Lower leg skin (tissue), 4 donors: ENCODE data around the gene PPM1E. TPM values are rescaled to one million over a fixed set of nuclear protein-coding genes. Genes with fewer than 3 reads are reported as not detected.
"Not testable (repeated sequence)": the region's sequence is repeated elsewhere in the genome, so short reads cannot be mapped to it uniquely, and the experiment has no call there.

ENCODE experiments used
- DNase-seq, 2 donors: peaks; one replicate each; pipeline ENCODE4 v3.0.0-alpha.2; 2019; ENCODE audit warnings: low spot score in 2 of 2
- H3K4me3 ChIP-seq: fragments of 200-600 bp; sonication (generic); 2 replicates; pipeline ENCODE4 v1.5.1; 2017; ENCODE audit warnings: mild to moderate bottlenecking, low read depth; ENCODE audit not compliant: poor library complexity, severe bottlenecking
- POLR2A ChIP-seq, 2 donors: fragments of 450-650 bp; IDR thresholded peaks; one replicate each; pipeline ENCODE4 v1.6.1; 2016 to 2017; ENCODE audit warnings: antibody characterized with exemption in 2 of 2, mild to moderate bottlenecking in 1 of 2, moderate library complexity in 1 of 2
- WGBS, 2 donors: methylation state at CpG; one replicate each; pipeline ENCODE4 v1.1.5; 2018; 5-methylcytosine and 5-hydroxymethylcytosine counted together
- intact Hi-C: fragments of 100-400 bp; cut with DNase I; formaldehyde crosslinking; loops from one replicate; pipeline ENCODE4 v1.15.0; 2023; ENCODE audit warnings: low total_unique reads
- total RNA-seq, 4 donors: library from RNA; depleted of rRNA; stranded (reverse); fragments of >200 nt; gene quantifications; one replicate each; pipeline ENCODE4 v1.1.0, GENCODE V29; 2016
- TF ChIP-seq, protein P1 (sequence below), 3 donors: fragments of 450-650 bp; IDR thresholded peaks; one replicate each; pipeline ENCODE4 v1.5.1; 2016; ENCODE audit warnings: antibody characterized with exemption in 3 of 3, mild to moderate bottlenecking in 3 of 3, moderate library complexity in 2 of 3

PPM1E gene
- total RNA-seq, 4 donors from 2014 or later: 0.06 to 0.21 (median 0.15) TPM; not detected in 1

DNA sequence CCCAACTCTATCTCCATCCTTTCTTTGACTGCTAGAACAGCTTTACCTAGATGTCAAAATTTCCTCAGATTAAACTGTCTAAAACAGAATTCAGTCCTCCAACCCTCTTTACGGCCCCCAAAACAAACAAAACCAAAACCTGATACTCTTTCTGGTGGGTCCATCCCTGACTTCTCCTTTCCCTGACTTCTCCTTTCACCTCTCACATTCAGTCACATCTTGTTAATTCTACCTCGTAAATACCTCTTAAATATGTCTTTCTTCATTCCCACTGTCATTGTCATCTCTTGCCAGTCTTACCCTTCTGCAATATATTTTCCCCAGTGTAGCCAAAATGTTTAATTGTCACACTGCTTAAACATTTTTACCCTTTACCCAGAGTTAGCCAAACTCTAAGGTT is 4.6 kb downstream of the PPM1E start:
- intact Hi-C loops: no loop called here

DNA sequence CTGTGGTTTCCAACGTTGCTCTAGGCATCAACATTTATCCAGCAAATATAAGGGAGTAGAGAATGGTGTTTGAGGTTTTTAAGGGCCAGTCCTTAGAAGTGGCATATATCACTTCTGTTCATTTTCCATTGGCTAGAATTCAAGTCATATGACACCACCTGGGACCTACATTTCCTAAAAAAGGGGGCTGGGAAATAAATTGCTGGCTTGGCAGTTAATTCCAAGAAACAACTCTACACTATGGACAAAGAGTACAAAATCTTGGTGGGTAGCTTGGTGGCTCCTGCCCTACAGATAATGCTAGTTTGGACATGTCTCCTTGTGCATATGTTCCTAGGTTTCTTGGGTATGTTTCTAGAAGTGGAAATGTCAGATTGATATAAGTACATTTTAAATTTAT is 7.6 kb downstream of the PPM1E start:
- DNase-seq: no peak
- 26 to 37% methylated on average over 1 of the region's 1 CpG for WGBS, 2 donors

More for the DNA sequence above, 4.6 kb downstream of the PPM1E start:
- TF ChIP-seq POLR2A (IDR thresholded peaks at IDR 0.05): no peak
- TF ChIP-seq, protein P1, sequence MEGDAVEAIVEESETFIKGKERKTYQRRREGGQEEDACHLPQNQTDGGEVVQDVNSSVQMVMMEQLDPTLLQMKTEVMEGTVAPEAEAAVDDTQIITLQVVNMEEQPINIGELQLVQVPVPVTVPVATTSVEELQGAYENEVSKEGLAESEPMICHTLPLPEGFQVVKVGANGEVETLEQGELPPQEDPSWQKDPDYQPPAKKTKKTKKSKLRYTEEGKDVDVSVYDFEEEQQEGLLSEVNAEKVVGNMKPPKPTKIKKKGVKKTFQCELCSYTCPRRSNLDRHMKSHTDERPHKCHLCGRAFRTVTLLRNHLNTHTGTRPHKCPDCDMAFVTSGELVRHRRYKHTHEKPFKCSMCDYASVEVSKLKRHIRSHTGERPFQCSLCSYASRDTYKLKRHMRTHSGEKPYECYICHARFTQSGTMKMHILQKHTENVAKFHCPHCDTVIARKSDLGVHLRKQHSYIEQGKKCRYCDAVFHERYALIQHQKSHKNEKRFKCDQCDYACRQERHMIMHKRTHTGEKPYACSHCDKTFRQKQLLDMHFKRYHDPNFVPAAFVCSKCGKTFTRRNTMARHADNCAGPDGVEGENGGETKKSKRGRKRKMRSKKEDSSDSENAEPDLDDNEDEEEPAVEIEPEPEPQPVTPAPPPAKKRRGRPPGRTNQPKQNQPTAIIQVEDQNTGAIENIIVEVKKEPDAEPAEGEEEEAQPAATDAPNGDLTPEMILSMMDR (IDR thresholded peaks at IDR 0.05): no peak
- no peak overlapping the region for H3K4me3 ChIP-seq
- 70 to 84% methylated on average over 2 of the region's 2 CpGs for WGBS, 2 donors
- no peak for DNase-seq

DNA sequence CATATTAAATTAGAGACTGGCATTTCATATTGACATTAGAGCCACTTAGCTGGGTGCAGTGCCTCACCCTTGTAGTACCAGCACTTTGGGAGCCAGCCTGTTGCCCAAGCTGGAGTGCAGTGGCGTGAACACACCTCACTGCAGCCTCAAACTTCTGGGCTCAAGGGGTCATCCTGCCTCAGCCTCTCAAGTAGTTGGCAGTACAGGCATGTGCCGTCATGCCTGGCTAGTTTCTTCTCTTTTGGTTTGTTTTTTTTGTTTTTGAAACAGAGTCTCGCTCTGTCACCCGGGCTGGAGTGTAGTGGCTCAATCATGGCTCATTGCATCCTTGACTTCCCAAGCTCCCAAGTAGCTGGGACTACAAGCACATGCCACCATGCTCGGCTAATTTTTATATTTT is 8.7 kb downstream of the PPM1E start:
- no peak for DNase-seq
- TF ChIP-seq, protein P1 (IDR thresholded peaks at IDR 0.05): no peak
- no peak for TF ChIP-seq POLR2A (IDR thresholded peaks at IDR 0.05)

More for the DNA sequence above, 7.6 kb downstream of the PPM1E start:
- no peak for TF ChIP-seq POLR2A (IDR thresholded peaks at IDR 0.05)
- TF ChIP-seq, protein P1 (IDR thresholded peaks at IDR 0.05): no peak
- H3K4me3 ChIP-seq: no peak overlapping the region
- intact Hi-C loops: no loop called here

DNA sequence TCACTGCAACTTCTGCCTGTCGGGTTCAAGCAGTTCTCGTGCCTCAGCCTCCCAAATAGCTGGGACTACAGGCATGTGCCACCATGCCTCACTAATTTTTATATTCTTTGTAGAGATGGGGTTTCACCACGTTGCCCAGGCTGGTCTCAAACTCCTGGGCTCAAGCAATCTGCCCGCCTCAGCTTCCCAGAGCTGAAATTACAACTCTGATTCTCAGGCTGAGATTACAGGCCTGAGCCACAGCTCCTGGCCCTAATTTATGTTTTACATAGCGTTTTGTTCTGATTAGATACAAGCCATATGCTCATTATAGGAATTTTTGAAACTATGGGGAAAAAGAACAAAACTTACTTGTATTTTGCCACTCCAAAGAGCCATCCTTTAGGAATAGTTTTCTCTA is 22.8 kb downstream of the PPM1E start:
- H3K4me3 ChIP-seq, intact Hi-C loops, DNase-seq: not testable (repeated sequence)
- 61 to 65% methylated on average over 5 of the region's 5 CpGs for WGBS, 2 donors

More for the DNA sequence above, 8.7 kb downstream of the PPM1E start:
- WGBS, 2 donors: 89 to 92% methylated on average over 5 of the region's 5 CpGs
- intact Hi-C loops: no loop called here
- H3K4me3 ChIP-seq: no peak overlapping the region

- no peak for TF ChIP-seq POLR2A (IDR thresholded peaks at IDR 0.05)
- TF ChIP-seq, protein P1 (IDR thresholded peaks at IDR 0.05): no peak
- H3K4me3 ChIP-seq: no peak overlapping the region
- intact Hi-C loops: no loop called here
- DNase-seq: no peak
- 21 to 63% methylated on average over 1 of the region's 1 CpG for WGBS, 2 donors
Observed at GRCh38 chr17:58779446-58779845, 23.8 kb downstream of the PPM1E start.

DNA sequence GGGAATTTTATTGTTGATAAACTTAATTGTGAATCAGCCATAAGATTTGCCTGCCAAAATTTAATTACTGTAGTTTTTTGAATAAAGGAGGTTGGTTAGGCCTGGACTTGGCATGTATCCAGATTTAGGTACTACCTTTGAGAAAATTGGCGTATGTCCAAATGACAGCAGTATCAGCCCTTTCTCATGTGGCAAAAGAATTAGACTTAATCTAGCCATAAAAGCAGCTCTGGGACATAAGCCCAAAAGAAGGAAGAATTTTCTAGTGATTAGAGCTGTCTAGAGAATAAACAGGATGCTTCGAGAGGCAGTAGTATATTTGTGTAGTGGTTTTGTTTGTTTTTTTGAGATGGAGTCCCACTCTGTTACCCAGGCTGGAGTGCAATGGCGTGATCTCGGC is 27.7 kb downstream of the PPM1E start:
- intact Hi-C loops: no loop called here
- 67 to 69% methylated on average over 4 of the region's 4 CpGs for WGBS, 2 donors
- TF ChIP-seq POLR2A (IDR thresholded peaks at IDR 0.05): no peak
- TF ChIP-seq, protein P1 (IDR thresholded peaks at IDR 0.05): no peak
- DNase-seq: no peak
- H3K4me3 ChIP-seq: no peak overlapping the region
